HL-60/S4 (cell line): ENCODE measurements around the gene KCNK4.

Source experiments
- in situ Hi-C: fragments of 300-500 bp; cut with MboI; formaldehyde crosslinking; loops from 2 replicates; pipeline ENCODE4 v1.14.3; 2022; ENCODE audit warnings: low sequenced_read_pairs

The KCNK4 gene

DNA sequence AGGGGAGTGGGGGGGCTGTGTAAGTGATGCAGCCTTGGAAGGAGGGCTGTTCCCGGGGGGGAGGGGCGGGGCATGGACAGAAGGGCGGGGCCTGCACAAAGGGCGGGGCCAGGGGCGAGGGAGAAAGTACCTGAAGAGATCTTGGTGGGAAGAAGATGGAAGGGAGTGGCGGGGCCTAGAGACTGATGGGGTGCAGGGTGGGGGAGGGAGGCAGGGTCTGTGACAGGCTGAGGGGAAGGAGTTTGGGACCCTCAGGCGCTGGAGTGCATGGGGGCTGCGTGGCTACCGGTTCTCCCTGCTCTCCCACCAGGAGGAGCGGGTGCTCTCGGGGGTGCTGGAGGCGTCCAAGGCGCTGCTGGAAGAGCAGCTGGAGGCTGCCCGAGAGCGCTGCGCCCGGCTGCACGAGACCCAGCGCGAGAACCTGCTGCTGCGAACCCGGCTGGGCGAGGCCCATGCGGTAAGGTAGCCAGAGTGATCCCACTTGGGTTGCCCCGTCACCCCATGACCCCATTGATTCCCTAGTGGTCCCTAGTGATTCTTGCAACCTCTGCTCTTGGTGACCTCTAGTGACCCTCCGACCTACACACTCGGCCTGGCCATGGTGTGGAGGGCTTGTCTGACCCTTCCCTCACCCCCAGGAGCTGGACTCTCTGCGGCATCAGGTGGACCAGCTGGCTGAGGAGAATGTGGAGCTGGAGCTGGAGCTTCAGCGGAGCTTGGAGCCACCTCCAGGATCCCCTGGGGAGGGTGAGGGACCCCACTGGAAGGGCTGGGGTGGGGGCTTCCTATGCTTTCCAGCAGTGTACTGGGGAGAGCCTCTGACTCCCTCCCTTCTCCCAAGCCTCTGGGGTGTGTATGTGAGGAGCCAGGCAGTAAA, 52.0 kb downstream of the KCNK4 start:
- in situ Hi-C loops = no loop called here

DNA sequence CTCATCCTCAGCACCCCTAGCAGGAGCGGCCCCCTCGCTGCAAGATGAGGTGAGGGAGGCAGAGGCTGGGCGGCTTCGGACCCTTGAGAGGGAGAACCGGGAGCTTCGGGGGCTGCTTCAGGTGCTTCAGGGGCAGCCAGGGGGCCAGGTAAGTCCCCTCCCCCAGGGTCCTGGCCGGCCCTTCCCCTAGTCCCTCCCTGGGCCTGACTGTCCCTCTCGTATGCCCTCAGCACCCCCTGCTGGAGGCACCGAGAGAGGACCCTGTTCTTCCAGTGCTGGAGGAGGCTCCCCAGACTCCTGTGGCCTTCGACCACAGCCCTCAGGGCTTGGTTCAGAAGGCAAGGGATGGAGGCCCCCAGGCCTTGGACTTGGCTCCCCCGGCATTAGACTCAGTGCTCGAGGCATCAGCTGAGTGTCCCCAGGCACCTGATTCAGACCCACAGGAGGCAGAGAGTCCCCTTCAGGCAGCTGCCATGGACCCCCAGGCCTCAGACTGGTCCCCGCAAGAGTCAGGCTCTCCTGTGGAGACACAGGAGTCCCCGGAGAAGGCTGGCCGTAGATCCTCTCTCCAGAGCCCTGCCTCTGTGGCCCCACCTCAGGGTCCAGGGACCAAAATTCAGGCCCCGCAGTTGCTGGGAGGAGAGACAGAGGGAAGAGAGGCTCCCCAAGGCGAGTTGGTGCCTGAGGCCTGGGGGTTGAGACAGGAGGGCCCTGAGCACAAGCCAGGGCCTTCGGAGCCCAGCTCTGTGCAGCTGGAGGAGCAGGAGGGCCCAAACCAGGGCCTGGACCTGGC, 52.9 kb downstream of the KCNK4 start:
- in situ Hi-C loops = no loop called here

DNA sequence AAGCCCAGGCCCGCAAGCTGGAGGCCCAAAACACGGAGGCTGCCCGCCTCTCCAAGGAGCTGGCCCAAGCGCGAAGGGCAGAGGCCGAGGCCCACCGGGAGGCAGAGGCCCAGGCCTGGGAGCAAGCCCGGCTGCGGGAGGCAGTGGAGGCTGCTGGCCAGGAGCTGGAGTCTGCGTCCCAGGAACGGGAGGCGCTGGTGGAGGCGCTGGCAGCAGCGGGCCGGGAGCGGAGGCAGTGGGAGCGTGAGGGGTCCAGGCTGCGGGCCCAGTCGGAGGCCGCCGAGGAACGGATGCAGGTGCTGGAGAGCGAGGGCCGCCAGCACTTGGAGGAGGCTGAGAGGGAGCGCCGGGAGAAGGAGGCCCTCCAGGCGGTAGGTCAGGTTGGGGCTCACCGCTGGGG, 53.7 kb downstream of the KCNK4 start:
- in situ Hi-C loops = no loop called here

DNA sequence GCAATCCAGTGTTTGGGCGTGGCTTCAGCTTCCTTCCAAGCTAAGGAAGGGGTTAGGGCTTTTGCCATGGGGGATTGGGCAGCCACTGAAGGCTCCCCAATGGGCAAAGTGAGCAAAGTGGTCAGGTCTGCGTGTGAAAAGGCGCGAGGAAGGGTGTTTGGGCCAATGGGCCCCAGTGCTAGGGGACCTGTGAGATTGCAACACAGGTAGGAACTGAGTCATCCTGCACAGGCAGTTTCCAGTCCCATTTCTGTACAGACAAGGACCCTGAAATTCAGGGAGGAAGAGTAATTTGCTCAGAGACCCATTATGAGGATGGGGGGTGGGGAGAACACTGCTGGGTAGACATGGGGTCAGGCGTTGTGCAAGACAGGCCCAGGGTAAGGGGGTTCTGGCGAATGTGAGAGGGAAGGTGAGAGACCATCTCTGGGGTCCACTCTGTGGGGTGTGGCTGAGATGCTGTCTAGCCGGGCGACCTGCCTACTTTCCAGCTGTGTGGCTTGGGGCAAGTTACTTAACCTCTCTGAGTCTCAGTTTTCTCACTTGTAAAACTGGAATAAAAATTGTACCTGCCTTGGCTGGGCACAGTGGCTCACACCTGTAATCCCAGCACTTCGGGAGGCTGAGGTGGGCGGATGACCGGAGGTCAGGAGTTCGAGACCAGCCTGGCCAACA, 56.2 kb downstream of the KCNK4 start:
- in situ Hi-C loops = no loop called here

DNA sequence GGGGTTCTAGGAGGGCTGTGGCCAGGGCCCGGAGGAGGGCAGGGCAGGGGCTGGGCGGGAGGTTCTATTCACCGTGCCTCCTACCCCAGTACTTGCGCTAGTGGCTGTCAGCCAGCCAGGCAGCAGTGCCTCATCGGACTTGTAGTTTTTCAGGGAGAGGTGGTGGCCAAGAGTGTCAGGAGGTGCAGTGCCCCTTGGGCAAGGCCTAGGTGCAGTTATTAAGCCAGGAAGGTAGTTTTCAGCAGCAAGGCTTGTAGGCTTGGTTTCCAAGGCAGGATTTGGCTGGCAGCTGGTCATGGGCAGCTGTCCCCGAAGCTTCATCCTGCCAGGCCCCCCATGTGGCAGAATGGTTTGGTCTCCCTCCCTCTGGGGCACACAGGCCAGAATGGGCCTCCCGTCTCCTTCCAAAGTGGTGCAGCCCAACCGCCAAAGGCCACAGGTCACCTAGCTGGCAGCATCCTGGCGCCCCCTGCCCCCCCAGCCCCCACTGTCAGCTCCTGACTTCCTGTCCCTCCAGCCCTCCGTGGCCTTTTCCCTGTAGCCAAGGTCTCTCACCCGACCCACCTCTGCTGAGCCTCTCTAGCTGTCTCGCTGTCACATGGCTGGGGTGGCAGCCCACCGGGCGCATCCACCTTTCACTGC, 57.4 kb downstream of the KCNK4 start:
- in situ Hi-C loops = no loop called here

DNA sequence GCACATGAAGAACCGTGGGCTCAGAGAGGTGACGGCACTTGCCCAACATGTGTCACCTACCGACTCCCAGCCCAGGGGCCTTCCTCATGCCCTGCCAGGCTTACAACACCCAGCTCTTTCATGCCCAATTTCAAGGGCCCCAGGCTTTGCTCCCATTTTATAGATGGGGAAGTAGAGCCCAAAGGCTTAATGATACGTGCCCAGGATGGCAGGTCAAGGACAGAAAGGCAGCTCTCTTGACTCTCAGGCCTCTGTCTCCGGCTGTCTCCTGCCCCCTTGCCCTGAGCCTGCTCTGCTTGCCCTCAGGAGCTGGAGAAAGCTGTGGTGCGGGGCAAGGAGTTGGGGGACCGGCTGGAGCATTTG, 57.9 kb downstream of the KCNK4 start:
- in situ Hi-C loops = no loop called here

DNA sequence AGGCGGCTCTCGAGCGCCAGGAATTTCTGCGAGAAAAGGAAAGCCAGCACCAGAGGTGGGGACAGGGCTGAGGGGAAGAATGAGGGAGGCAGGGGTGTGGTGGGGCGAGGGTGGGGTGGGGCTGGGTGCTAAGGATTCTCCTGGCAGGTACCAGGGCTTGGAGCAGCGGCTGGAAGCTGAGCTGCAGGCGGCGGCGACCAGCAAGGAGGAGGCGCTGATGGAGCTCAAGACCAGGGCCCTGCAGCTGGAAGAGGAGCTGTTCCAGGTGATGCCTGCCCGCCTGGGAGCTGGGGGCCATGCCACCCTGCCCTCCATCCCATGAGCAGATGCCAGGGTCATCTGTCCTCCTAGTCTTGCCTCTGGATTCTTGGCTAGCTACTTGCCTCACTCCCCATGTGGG, 58.3 kb downstream of the KCNK4 start:
- in situ Hi-C loops = no loop called here
